Measurements from ENCODE around the gene ZFYVE28.

GRCh38 chr4:2318476-2318875 lies 100.0 kb downstream of the ZFYVE28 start:
- TF ChIP-seq TAF1 (IDR thresholded peaks at IDR 0.05; ENCODE audit: borderline replicate concordance, insufficient read depth, low read length) = no peak
- TF ChIP-seq POLR2AphosphoS5 (IDR thresholded peaks at IDR 0.05; ENCODE audit: low read depth, low read length) = no peak
- no peak for TF ChIP-seq SIN3A (IDR thresholded peaks at IDR 0.05; ENCODE audit: borderline replicate concordance, insufficient read depth, low read length)
